ENCODE data around the gene WDR48. TPM values are rescaled to one million over a fixed set of nuclear protein-coding genes. Genes with fewer than 3 reads are reported as not detected.

The WDR48 gene
- total and polyA plus RNA-seq, 4 donors = 17.3 to 39.3 (median 28.4) TPM

DNA sequence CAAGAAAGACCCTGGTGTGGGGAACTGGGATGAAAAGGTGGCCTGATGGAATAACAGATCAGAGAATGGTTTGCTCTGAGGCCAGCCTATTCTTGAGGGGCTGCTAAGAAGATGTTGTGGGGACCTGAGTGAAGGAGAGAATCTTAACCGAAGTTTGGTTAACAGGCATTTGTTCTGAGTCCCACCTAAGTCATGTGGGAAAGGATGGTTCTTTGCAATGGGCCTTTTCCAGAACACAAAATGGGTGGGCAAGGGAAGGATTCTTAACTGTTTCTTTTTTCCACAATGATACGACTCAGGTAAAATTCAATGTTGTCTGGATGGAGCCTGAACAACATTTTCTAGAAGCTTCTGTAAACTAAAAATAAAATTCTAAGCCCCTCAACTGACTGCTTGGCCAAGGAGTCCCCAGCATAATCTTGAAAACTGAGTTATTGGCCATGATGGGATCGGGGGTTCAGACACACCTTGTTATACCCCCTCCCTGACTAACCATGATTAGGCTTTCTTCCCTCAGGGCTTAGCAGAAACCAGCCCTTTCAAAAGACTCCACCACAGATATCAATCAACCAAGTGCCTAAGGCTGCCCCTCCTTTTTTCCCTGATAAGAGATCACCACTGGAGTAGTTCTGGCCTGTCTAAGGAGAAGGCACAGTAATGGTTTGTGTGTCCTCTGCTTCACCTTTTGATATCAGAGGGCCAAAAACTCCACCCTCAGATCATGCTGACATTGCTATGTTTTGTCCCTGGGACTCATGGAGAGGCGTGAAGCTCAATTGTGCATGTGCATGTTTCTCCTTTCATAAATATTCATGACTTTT lies 30.1 kb upstream of the WDR48 start:
- ATAC-seq (ENCODE audit: low FRiP score) (no peak), DNase-seq (no peak)
- no peak overlapping the region for H3K4me3 ChIP-seq (ENCODE audit: low read length in 2 of 2)
- H3K36me3 ChIP-seq (ENCODE audit: control insufficient read depth in 1 of 2, insufficient read depth in 2 of 2, low read length in 1 of 2) = no peaks in the 10 kb centered on the region
- no peaks in the 10 kb centered on the region for H3K4me1 ChIP-seq (ENCODE audit: control insufficient read depth in 1 of 2, insufficient read depth in 2 of 2, low read length in 2 of 2)
- H3K27ac ChIP-seq (ENCODE audit: low read depth in 1 of 2, low read length in 2 of 2) = no peak overlapping the region
- H3K27me3 ChIP-seq (ENCODE audit: control insufficient read depth in 1 of 2, insufficient read depth in 2 of 2, low read length in 1 of 2) = no peaks in the 10 kb centered on the region
- intact Hi-C loops (cut with DNase I) = no loop called here
- H3K9me3 ChIP-seq (ENCODE audit: control insufficient read depth, low read length) = peaks cover 1% of the 10 kb centered on the region
- 89% methylated on average over 4 of the region's 4 CpGs for WGBS, 2 donors

DNA sequence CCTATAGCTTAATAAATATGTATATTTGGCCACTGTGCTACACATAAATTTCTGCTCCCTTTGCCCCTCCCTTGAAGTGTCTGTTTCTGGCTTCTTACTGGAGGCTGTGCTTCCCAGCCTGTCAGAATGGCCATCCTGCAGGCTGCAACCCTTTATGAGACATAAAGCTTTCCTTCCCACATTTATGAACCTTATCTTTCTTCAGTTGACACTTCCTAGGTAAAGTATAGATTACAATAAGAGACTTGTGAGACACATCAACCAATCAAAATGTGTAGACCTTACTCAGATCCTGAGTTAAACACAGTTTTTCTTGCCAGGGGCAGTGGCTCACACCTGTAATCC lies 29.6 kb upstream of the WDR48 start:
- intact Hi-C loops (cut with DNase I) = no loop called here
- Histone ChIP-seq H3K27ac (ENCODE audit: low read depth in 1 of 2, low read length in 2 of 2) (no peak overlapping the region), H3K9me3 (ENCODE audit: control insufficient read depth, low read length) (peaks cover 1% of the 10 kb centered on the region), H3K4me1 (ENCODE audit: control insufficient read depth in 1 of 2, insufficient read depth in 2 of 2, low read length in 2 of 2) (no peaks in the 10 kb centered on the region), H3K27me3 (ENCODE audit: control insufficient read depth in 1 of 2, insufficient read depth in 2 of 2, low read length in 1 of 2) (no peaks in the 10 kb centered on the region), H3K36me3 (ENCODE audit: control insufficient read depth in 1 of 2, insufficient read depth in 2 of 2, low read length in 1 of 2) (no peaks in the 10 kb centered on the region), H3K4me3 (ENCODE audit: low read length in 2 of 2) (no peak overlapping the region)
- DNase-seq (no peak), ATAC-seq (ENCODE audit: low FRiP score) (no peak)

DNA sequence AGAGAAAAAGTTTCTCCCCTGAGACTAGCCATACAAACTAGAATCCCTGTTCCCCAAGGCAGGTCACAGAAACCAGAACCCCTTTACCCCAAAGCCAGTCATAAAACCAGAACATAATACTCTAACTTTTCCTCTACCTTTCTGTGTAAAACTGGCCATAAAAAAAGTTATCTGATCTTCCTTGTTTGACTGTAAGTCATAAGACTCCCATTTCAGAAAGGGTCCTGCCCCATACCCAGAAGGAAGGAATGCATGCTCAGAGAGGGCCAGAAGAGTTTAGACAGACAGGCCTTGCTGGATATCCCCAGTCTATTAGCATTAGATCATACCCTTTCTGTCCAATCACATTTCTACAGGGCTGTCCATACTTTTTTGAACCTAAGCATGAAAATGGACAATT lies 27.3 kb upstream of the WDR48 start:
- Histone ChIP-seq H3K27me3 (ENCODE audit: control insufficient read depth in 1 of 2, insufficient read depth in 2 of 2, low read length in 1 of 2) (no peaks in the 10 kb centered on the region), H3K27ac (ENCODE audit: low read depth in 1 of 2, low read length in 2 of 2) (no peak overlapping the region), H3K9me3 (ENCODE audit: control insufficient read depth, low read length) (peaks cover 1% of the 10 kb centered on the region), H3K36me3 (ENCODE audit: control insufficient read depth in 1 of 2, insufficient read depth in 2 of 2, low read length in 1 of 2) (no peaks in the 10 kb centered on the region), H3K4me3 (ENCODE audit: low read length in 2 of 2) (no peak overlapping the region), H3K4me1 (ENCODE audit: control insufficient read depth in 1 of 2, insufficient read depth in 2 of 2, low read length in 2 of 2) (peaks cover 0 to 2% of the 10 kb centered on the region in 2 donors)
- intact Hi-C loops (cut with DNase I) = no loop called here
- DNase-seq (no peak), ATAC-seq (ENCODE audit: low FRiP score) (no peak)

DNA sequence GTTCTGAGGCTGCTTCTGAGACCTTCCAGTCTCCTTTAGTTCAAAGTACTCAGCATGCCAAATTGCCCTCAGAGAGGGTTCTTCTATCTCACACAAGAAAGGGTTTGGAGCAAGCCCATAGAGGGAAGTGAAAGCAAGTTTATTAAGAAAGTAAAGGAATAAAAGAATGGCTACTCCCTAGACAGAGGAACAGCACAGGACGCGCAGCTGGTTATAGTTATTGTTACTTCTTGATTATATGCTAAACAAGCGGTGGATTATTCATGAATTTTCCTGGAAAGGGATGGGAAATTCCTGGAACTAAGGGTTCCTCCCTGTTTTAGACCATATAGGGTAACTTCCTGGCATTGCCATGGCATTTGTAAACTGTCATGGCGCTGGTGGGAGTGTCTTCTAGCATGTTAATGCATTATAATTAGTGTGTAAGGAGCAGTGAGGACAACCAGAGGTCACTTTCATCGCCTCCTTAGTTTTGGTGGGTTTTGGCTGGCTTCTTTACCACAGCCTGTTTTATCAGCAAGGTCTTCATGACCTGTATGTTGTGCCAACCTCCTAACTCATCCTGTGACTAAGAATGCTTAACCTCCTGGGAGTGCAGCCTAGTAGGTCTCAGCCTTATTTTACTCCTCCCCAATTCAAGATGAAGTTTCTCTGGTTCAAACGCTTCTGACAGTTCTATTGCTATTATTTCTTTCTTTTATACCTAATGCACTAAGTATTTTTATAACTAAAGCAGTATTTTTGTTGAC lies 26.4 kb upstream of the WDR48 start:
- Histone ChIP-seq H3K4me3 (ENCODE audit: low read length in 2 of 2) (no peak overlapping the region), H3K27me3 (ENCODE audit: control insufficient read depth in 1 of 2, insufficient read depth in 2 of 2, low read length in 1 of 2) (no peaks in the 10 kb centered on the region), H3K36me3 (ENCODE audit: control insufficient read depth in 1 of 2, insufficient read depth in 2 of 2, low read length in 1 of 2) (no peaks in the 10 kb centered on the region), H3K4me1 (ENCODE audit: control insufficient read depth in 1 of 2, insufficient read depth in 2 of 2, low read length in 2 of 2) (peaks cover 0 to 2% of the 10 kb centered on the region in 2 donors), H3K27ac (ENCODE audit: low read depth in 1 of 2, low read length in 2 of 2) (no peak overlapping the region), H3K9me3 (ENCODE audit: control insufficient read depth, low read length) (no peaks in the 10 kb centered on the region)
- intact Hi-C loops (cut with DNase I) = no loop called here
- no peak for ATAC-seq (ENCODE audit: low FRiP score)
- no peak for DNase-seq
- WGBS, 2 donors = 67 to 78% methylated on average over 6 of the region's 6 CpGs

DNA sequence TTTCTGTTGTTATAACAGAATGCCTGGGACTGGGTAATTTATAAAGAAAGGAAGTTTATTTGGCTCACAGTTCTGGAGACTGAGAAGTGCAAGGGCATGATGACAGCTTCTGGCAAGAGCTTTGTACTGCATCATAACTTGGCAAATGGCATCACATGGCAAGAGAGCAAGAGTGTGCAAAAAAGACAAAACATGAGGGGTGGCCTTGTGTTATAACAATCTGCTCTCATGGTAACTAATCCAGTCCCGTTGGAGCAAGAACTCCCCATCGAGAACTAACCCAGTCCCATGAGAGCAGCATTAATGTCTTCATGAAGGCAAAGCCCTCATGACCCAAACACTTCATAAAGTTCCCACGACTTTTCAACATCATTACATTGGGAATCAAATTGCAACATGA lies 23.3 kb upstream of the WDR48 start:
- no peak for ATAC-seq (ENCODE audit: low FRiP score)
- peaks cover 0 to 3% of the 10 kb centered on the region in 2 donors for H3K4me1 ChIP-seq (ENCODE audit: control insufficient read depth in 1 of 2, insufficient read depth in 2 of 2, low read length in 2 of 2)
- no peaks in the 10 kb centered on the region for H3K27me3 ChIP-seq (ENCODE audit: control insufficient read depth in 1 of 2, insufficient read depth in 2 of 2, low read length in 1 of 2)
- H3K36me3 ChIP-seq (ENCODE audit: control insufficient read depth in 1 of 2, insufficient read depth in 2 of 2, low read length in 1 of 2) = no peaks in the 10 kb centered on the region
- intact Hi-C loops (cut with DNase I) = no loop called here
- no peak for DNase-seq
- H3K9me3 ChIP-seq (ENCODE audit: control insufficient read depth, low read length) = no peaks in the 10 kb centered on the region
- no peak overlapping the region for H3K27ac ChIP-seq (ENCODE audit: low read depth in 1 of 2, low read length in 2 of 2)
- 1 to 10% methylated on average over 3 of the region's 3 CpGs for WGBS, 2 donors
- H3K4me3 ChIP-seq (ENCODE audit: low read length in 2 of 2) = no peak overlapping the region

DNA sequence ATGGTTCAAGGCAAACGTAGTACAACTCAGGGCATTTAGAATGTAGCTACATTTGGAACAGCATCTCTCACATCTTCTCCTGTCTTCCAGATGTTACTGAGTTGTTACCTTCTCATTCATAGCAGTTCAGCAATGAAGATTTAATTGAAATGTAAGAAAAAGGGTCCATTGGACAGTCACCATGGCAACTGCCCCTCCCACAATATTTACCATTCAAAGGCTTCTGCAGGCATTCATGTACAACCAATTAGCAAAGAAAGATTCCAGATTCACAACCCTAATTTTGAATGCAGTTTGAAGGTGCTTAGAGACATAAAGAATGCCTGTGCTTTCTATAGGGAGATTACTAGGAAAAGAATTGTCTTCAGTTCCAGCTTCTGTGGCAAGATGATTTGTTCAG lies 22.3 kb upstream of the WDR48 start:
- H3K9me3 ChIP-seq (ENCODE audit: control insufficient read depth, low read length) = no peaks in the 10 kb centered on the region
- H3K4me1 ChIP-seq (ENCODE audit: control insufficient read depth in 1 of 2, insufficient read depth in 2 of 2, low read length in 2 of 2) = peaks cover 0 to 3% of the 10 kb centered on the region in 2 donors
- ATAC-seq (ENCODE audit: low FRiP score) = no peak
- no peak overlapping the region for H3K27ac ChIP-seq (ENCODE audit: low read depth in 1 of 2, low read length in 2 of 2)
- no peak for DNase-seq
- H3K27me3 ChIP-seq (ENCODE audit: control insufficient read depth in 1 of 2, insufficient read depth in 2 of 2, low read length in 1 of 2) = no peaks in the 10 kb centered on the region
- 64 to 81% methylated on average over 1 of the region's 1 CpG for WGBS, 2 donors
- H3K4me3 ChIP-seq (ENCODE audit: low read length in 2 of 2) = no peak overlapping the region
- H3K36me3 ChIP-seq (ENCODE audit: control insufficient read depth in 1 of 2, insufficient read depth in 2 of 2, low read length in 1 of 2) = no peaks in the 10 kb centered on the region
- intact Hi-C loops (cut with DNase I) = no loop called here

DNA sequence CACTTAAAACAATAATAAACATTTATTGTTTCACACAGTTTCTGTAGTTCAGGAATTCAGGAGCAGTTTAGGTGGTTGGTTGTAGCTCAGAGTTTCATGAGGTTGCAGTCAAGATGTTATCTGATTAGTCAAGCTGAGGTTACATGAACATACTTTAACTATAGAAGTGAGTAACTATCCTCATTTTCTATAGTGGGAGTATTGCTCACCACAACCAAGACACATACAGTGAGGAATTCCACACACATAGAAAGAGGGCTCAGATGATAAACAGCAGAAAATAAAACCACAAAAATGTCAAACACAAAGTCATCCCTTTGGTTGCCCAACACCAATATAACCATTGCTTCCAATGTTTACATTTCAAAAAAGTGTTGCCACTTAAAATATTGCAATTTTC lies 13.7 kb upstream of the WDR48 start:
- Histone ChIP-seq H3K27me3 (ENCODE audit: control insufficient read depth in 1 of 2, insufficient read depth in 2 of 2, low read length in 1 of 2) (no peaks in the 10 kb centered on the region), H3K4me1 (ENCODE audit: control insufficient read depth in 1 of 2, insufficient read depth in 2 of 2, low read length in 2 of 2) (peaks cover 0 to 1% of the 10 kb centered on the region in 2 donors), H3K27ac (ENCODE audit: low read depth in 1 of 2, low read length in 2 of 2) (no peak overlapping the region), H3K9me3 (ENCODE audit: control insufficient read depth, low read length) (no peaks in the 10 kb centered on the region), H3K4me3 (ENCODE audit: low read length in 2 of 2) (no peak overlapping the region), H3K36me3 (ENCODE audit: control insufficient read depth in 1 of 2, insufficient read depth in 2 of 2, low read length in 1 of 2) (no peaks in the 10 kb centered on the region)
- intact Hi-C loops (cut with DNase I) = no loop called here
- DNase-seq = no peak
- ATAC-seq (ENCODE audit: low FRiP score) = no peak

DNA sequence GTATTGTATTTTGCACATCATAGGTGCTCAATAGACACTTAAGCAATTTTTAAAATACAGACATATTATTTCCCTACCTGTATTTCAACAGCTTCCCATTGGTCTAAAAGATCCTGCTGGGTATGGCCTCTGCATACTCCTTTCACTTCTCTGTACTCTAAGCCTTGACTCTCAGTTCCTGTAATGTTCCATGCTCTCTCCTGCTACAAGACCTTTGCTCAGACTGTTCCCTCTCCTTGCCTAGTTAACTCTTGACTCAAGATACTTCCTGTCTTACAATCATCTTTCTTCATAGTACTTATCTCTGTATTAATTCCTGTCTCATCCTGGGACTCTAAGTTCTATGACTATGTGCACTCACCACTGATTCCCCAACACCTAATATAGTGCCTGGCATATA lies 1.8 kb upstream of the WDR48 start:
- ATAC-seq (ENCODE audit: low FRiP score) (no peak), DNase-seq (no peak)
- no peaks in the 10 kb centered on the region for H3K27me3 ChIP-seq (ENCODE audit: control insufficient read depth in 1 of 2, insufficient read depth in 2 of 2, low read length in 1 of 2)
- no peaks in the 10 kb centered on the region for H3K4me1 ChIP-seq (ENCODE audit: control insufficient read depth in 1 of 2, insufficient read depth in 2 of 2, low read length in 2 of 2)
- intact Hi-C loops (cut with DNase I) = no loop called here
- H3K27ac ChIP-seq (ENCODE audit: low read depth in 1 of 2, low read length in 2 of 2) = no peak overlapping the region
- H3K9me3 ChIP-seq (ENCODE audit: control insufficient read depth, low read length) = no peaks in the 10 kb centered on the region
- H3K4me3 ChIP-seq (ENCODE audit: low read length in 2 of 2) = no peak overlapping the region
- H3K36me3 ChIP-seq (ENCODE audit: control insufficient read depth in 1 of 2, insufficient read depth in 2 of 2, low read length in 1 of 2) = no peaks in the 10 kb centered on the region

DNA sequence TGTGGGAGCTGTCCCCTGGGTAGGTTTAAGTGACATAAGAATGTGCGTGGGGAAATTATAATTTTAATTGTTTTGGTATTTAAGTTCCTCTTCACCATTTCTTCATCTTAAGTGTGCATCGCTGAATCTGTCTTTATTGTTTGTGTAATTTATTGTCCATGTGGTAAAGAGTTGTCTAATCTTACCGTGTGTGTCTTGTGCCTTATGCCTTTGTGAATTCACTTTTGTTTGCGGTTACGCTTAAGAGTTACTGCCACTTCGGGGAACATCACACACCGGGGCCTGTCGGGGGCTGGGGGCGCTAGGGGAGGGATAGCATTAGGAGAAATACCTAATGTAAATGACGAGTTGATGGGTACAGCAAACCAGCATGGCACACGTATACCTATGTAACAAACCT lies 767 bp downstream of the WDR48 start:
- ATAC-seq (ENCODE audit: low FRiP score) (no peak), DNase-seq (no peak)
- Histone ChIP-seq H3K27ac (ENCODE audit: low read depth in 1 of 2, low read length in 2 of 2) (no peak overlapping the region), H3K9me3 (ENCODE audit: control insufficient read depth, low read length) (no peaks in the 10 kb centered on the region), H3K4me1 (ENCODE audit: control insufficient read depth in 1 of 2, insufficient read depth in 2 of 2, low read length in 2 of 2) (peaks cover 0 to 3% of the 10 kb centered on the region in 2 donors), H3K36me3 (ENCODE audit: control insufficient read depth in 1 of 2, insufficient read depth in 2 of 2, low read length in 1 of 2) (no peaks in the 10 kb centered on the region), H3K4me3 (ENCODE audit: low read length in 2 of 2) (peak overlapping the region; percentile 88 to 98), H3K27me3 (ENCODE audit: control insufficient read depth in 1 of 2, insufficient read depth in 2 of 2, low read length in 1 of 2) (no peaks in the 10 kb centered on the region)
- intact Hi-C loops (cut with DNase I) = no loop called here
- WGBS, 2 donors = 1 to 2% methylated on average over 11 of the region's 11 CpGs
